ENCODE measurements around the gene COL1A1.

The COL1A1 gene

DNA sequence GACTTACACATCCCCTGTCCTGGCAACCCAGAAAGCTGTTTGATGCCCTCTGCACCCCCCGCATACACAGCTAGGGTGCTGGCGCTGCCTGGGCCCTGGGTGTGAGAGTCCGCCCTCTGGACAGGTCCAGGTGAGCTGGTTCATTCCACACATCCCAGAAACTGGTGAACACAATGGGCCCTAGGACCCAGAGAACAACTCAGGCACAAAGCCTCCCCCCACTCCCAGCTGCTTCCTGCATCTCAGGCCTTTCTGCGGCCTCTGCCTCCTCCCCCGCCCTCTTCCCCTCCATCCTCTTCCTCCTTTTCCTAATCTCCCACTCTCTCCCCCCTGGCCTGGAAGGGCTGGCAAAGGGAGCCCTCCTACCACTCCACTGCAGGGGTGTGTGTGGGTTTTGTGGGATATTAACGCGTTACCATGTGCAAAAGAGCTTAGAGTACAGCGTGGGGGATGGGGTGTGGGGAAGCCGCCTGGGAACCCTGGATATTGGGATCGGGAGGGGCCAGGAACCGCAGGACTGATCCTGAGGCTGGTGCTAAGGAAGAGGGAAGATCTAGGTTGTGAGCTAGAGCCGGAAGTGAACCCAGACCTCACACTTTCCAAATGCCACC, 49.4 kb downstream of the COL1A1 start:
- DNase-seq = peak; percentile 99

DNA sequence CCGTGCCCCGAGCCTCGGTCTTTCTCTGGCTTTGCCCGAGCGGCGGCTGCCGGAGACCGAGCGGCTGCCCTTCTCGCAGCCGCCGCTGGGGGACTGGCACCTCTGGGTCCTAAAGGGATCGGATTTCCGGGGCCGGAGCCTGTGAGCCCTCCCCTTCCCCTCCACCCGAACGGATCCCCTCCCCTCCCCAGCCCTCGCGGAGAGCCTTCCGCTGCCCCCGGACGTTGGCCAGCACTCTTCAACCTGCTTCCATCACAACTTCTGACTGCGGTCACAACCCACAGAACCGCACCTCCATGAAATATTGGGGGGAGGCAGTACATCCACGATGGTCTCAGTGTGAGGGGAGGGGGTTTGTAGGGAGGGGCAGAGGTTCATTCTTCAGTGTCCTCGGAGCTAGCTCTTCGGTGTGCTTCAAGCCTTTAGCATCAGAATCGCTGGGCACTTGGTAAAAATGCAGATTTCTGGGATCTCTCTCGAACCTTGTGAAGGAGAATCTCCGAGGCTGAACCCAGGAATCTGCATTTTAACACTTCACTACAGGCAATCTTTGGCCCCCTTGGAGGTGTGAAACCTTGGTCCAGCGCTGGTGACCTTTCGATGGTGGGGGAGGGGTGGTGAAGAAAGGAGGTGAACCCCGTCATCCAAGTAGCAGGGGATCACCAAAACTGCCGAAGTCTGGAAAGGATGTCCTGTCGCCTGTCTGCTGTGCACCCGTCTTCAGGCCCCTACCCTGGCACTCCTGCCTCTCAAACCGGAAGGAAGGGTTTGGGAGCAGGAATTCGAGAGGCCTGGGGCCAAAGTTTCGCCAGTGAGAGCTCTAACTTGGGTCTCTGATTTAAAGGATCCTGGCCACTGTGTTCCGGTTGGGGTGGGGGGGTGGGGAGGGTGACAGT, 50.1 kb downstream of the COL1A1 start:
- peak; percentile 100 for DNase-seq

DNA sequence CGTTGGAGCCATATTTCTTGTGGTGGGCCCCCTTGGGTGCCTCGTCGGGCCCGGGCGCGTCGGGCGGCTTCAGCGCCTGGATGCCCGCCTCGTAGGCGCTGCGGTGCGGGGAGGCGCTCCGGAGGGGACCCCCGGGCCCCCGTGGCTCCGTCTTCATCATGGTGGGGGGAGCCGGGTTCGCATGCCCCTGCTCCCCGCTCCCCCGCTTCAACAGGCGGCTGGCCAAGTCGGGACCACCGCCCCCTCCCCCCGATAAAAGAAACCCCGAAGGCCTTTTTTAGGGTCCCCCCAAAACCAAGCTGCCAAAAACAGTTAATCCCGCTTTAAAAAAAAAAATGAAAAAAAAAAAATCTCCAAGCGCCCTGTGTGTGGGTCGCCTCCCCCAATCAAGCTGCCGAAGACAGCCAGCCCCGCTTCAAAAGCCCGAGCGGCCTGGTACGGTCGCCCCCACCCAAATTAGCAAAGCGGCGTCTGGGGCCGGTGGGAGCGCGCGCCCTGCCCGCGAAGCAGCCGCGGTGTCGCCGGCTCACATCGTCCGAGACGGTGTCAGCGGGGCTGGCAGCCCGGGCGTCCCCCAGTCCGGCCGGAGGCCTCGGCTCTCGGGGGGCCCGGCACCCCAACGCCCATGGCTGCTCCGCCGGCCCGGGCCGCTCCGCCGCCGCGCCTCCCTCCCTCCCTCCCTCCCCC, 50.9 kb downstream of the COL1A1 start, which contains the start of gene PPP1R9B:
TSS of gene PPP1R9B (minus strand) at position 324 of the 687 bp plus-strand sequence. CDS start at position 160, 164 bp downstream.
- DNase-seq = no peak

DNA sequence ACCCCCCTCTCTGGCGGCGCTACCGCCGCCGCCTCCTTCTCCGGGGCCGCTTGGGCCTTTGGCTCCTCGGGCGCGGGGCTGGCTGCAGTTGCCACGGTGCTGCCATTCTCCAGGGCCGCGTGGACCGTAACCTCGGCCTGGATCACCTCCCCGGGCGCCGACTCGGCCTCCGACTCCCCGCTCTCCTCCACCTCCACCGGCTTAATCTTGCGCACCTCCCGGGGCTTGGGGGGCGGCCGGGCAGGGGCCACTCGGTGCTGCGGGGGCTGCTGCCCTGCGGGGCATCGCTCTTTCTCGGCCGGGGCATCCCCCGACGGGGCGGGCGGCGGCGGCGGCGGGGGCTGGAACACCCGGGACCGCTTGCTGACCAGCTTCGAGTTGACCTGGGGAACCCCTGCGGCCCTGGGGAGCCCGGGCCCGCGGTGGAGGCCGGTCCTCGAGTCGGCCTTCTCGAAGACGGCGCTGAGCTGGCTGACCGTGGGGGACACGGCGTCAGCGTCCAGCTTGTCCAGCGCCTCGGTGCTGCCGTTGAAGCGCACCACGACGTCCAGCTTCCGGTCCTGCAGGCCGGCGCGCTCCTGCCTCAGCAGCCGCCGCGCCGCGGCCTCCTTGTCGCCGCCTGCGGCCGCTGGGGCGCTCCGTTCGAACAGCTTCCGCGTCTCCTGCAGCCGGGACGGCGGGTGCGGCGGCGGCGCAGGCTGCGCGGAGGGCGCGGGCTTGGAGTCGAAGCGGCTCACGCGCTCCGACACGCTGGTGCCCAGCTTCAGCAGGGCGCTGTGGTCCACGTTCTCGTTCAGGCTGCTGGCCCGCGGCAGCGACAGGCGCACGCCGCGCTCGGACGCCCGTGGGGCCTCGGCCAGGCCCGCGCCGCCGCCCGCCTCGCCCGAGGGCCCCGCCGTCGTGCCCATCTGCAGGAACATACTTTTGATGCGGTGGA, 51.7 kb downstream of the COL1A1 start:
- DNase-seq = no peak

DNA sequence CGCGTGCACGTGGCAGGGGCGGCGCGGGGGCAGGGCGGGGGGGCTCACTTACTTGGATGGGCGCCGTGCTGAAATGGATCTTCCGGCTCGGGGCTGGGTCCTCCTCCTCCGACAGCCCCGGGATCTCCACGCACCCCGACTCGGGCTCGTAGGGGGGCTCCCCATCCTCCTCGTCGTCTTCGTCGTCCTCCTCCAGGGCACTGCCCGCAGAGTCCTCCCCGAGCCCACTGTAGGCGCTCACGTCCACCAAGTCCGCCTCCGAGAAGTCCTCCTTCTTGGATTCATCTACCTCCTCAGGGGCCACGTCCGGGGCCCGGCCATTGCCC, 52.4 kb downstream of the COL1A1 start:
- DNase-seq = no peak

DNA sequence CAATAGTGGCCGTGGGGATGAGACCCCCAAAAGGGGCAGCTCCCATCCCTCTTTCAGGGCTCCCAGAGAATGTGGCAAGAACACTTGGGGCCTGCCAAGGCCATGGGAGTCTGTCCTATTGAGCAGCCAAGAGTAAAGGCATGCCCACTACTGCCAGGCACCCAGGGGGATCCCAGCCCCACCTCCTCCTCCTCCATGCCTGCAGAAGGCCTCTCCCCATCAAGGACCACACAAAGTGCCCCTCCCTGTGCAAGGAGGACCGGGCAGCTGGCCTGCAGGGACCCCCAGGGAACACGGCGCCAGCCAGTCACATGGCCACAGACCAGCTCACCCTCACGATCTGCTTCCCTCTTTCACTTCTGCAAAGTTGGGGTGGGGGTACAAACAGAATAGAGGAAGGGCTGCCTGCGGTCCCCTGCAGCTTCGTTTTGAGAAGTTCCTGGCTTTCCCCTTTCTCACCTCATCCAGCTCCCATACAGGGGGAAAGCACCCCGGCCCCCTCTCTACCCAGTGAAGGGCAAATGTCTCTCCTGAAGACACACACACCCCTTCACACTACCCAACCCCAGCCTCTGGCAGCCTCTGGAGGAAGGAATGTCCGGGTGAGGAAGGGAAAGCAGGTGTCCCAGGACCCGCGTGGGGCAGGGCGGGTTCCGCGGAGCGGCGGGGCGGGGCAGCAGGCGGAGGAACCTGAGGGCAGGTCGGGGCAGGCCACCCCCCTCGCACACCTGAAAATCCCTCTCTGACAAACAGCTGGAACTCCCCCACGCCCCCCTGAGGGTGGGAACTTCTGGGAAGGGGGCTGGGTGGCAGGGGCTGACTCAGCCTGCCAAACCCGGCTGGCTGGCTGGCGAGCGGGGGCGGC, 53.0 kb downstream of the COL1A1 start:
- DNase-seq = peak; percentile 86

DNA sequence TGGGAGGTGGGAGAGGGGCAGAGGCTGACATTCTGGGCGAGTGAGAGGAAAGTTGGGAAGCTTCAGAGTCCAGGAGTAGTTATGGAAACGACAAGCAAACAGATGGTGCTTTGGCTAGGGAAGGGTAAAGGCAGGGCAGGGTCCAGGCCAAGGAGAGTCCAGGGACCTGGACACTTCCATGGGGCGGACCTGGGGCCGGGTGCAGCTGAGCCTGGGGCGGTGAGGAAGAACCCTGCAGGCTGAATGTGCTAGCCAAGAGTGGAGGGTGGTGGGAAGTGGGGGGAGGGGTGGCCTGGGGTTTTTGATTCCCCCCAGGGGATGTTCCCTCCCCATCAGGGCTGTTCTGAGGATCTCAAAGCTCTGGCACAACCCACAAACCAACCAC, 53.6 kb downstream of the COL1A1 start:
- no peak for DNase-seq

DNA sequence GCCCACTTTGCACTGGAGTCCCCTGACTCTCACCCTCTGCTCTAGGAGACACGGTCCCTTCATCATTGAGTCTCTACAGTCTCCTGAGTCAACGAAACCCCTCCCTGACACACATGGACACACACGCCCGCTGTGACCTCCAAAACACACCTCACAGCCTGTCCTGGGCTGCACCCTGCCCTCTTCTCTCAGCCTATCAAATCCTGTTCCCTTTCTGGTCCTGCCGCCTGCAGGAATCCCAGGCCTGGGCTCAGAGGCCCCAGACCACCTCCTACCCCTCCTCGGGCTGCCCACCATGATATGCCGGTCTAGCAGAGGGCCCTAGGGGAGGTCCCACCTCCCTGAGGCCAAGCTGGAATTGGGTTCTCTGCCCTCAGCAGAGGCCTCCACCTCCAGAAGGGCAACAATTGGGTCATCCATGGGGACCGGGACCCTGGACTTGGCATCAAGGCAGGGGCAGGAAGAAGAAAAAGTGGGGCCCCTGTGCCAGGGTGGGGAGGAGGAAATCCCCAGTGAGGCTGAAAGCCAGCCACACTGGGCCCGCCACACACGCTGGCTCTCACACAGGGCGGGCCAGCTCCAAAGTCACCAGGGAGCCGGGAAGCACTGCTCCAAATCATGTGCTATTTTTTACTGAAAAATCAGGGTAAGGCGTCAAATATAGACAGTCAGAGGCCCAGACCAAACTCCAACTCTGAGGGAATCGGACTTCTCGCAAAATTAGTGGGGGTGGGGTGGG, 54.3 kb downstream of the COL1A1 start:
- DNase-seq = no peak

DNA sequence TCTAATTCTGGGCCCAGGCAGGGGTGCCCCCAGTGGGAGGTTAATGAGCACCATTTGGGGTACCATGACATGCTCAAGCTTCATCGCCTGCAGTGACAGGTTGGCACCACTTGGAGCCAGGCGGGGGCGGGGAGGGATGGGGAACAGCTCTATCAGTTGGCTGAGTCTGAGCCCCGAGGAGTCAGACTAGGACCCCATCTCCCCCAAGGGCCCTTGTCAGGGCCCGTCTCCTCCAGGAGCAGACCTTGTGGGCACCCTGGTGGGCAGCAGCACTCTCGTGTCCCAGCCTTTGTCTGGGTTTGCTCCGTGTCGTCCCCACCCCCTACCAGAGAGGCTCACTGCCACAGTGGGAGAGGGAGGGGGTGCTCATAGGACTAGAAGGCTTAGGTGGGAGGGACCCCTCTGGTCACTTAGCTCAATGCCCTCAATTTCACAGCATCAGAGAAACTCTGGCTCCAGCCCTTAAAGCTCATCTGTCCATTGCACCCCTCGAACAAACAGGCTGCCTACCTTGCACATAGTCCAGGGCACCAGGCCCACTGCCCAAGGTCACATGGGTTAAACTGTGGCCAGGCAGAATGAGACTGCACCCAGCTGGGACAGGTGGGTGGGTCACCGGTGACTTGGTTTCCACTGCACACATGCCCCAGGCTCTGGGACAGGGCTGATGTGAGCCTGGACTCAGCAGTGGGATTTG, 55.1 kb downstream of the COL1A1 start:
- peak; percentile 51 for DNase-seq

DNA sequence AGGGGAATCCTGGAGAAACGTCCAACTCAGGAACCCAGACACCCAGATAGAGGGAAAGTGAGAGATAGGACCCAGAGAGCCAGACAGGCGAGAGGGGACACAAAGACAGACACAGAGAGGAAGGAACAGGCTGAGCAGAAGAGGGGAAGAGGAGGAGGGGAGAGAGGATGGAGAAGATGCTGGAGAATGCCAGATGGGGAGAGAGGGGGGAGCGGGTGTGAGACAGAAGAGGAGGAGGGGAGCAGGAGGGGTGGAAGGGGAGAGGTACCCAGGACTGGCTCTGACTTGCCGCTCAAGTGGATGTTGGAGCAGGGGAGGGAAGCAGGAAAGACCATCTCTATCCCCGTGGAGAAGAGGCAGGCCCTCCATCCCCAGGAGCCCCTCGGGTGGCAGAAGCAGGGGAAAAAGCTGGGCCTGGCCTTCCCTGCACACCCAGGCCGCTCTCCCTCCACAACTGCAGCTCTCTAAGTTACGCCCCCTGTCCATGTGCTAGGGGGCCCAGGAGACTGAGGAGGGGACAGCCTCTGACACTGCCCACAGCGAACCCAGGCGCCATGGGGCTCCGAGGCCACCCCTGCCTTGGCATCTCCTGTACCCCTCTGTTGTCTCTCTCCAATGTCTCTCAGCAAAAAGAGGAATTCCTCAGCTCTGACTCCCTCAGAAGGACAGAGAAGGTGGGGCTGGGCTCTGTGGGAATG, 55.8 kb downstream of the COL1A1 start:
- DNase-seq = no peak

DNA sequence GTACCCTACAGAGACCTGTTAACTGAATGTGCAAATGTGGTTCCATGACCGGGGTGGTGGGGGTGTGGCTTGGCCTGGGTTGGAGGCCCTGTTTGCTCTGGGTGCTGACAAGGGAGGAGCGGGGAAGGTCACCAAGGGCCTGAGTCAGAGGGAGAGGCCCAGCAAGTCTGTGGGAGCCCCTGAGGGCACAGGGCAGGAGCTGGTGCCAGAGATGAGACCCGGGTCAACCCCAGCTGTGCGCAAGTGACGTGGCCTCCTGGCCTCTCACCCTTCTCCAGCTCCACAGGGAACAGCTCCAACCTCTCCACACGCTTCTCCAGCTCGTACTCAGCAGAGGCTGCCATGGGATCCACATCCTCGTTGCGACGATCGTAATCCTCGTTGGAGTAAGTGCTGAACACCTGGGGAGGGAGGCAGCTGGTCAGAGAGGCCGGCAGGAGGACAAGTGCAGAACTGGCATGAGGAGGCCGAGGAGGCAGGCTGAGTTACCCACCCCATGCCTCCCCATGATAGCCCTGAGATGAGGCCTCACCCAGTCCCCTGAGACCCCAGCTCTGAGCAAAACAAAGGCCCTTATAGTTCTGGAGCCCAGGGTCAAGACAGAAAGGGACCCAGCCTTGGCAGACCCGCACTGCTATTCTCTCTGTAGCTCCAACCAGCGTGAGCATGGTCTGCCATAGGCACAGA, 56.4 kb downstream of the COL1A1 start:
- DNase-seq = no peak

DNA sequence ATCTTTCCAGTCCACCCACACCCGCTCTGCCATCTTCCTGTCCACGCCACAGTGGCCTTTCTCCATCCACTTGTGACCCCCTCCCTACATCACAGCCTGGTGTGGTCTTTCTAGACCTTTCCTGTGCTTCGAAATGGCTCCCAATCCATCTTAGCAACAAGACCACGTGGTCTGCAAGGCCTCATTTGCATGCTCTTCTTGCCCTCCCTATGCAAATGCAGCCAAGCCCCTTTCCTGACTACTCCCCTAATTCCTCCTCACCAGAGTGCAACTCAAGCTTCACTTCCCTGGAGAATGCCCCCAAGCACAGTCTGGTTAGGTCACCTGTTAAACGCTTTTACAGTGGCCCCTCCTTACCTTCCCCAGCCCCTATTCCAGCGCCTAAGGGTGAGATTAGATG, 57.1 kb downstream of the COL1A1 start:
- no peak for DNase-seq

DNA sequence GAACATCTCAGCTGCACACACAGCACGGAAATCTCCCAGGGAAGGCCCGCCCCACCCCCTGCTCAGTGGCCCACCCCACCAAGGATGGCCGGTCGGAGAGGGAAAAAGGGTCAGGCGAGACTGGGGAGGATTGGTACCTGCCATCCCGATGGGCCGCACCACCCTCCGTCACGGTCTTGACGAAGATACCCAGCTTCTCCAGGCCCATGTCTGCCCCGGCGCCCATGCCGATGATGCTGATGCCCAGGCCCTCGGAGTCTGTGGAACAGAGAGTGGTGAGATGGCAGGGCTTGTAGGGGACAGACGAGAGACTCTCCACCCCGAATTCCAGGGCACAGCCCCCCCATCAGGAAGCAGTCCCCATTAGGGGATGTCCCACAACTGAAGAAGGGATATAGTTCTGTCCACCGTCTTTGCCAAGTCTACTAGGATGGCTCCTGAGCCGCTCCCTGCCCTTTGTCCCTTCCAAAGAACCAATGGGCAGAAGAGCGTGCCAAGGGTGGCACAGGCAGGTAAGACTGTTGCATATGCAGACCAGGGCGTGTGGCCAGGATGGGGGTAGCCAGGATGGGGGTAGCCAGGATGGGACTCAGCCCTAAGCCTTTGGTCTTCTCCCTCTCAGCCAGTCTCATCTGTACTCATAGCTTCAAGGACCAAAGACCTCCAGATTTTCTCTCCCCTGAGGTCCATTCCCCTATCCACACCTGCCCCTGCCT, 57.8 kb downstream of the COL1A1 start:
- DNase-seq = no peak

DNA sequence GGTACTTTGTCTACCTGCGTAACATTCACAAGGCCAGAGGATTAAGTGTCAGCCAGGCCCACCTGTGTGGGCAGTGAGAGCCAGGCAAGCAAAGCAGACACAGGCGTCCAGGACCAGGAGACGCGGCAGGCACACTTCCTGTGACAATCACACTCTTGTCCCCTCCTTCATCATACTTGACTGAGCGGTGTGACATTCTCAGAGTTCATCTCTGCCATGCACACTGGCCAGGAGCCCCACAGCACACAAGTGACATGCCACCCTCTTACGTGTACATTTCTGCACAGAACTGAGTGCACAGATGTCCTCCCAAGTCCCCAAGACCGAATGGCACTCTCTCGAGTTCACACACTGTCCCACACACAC, 59.7 kb downstream of the COL1A1 start:
- DNase-seq = no peak

DNA sequence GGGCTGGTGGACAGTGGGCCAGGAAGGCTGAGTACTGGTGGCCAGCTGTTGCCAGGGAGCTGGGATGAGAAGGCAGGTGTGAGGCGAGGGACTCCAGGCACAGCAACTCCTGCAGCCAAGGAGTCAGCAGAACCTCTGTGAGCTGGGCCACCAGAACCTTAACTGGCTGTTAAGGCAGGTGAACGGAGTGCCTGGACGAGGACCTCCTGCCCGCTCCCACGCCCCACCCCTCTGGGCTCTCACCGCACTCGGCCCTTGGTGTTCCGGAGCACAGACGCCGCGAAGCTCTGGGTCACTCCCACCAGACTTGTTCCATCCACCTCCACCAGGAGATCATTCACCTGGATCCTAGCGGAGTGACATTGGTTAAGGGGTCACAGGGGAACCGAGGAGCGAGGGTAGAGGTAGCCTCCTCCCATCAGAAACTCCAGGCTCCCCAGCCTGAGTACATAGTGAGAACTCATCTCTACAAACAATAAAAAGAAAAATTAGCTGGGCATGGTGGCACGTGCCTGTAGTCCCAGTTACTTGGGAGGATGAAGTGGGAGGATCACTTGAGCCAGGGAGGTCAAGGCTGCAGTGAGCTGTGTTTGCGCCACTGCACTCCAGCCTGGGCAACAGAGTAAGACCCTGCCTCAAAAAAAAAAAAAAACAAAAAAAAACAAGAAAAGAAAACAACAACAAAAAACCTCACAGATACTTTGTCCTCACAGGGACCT, 60.2 kb downstream of the COL1A1 start:
- no peak for DNase-seq

DNA sequence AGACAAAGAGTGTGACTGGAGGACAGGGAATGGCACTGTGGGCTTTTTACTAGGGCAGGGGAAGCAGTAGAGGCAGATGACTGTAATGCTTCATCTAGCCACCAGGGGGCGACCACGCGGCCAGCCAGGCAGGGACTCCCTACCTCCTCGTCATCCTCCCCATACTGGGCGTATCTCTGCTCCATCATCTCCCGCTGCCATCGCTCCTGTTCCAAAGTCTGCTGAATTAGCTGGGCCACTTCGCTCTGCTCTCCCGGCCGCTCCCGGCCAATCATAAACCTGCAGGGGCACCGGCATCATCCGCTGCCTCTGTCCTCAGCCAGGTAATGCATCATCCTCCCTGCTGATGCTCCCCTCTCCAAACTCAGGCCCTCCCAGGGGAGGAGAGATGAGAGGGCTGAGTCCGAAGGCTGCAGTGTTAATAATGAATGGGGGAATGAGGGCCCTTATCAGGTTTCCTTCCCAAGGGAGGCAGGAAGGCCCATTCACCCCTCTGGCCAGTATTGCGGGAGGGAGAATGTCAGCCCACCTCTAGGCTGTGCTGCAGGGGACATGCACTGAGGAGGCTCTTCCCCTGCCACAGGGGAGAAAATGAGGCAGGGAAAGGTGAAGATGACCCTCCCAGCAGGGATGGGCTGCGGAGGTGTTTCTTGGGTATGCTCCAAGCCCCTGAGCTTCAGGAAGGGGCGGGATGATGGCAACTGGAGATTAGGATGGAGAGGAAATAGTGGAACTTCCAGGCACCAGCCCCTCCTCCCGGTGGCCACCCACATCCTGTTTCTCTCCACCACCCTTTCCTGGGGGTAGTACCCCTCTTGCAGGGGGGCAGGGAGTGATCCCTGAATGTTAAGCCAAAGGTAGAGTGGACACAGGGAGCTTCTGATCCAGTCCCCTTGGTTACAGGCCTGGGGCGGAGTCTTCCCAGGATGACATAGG, 61.2 kb downstream of the COL1A1 start:
- peak; percentile 99 for DNase-seq

All from 8988T (cell line).